CD4-positive, alpha-beta T cell treated with Interleukin-6 for 4 hours (primary cell): ENCODE data around the gene SORBS2.

Experiments
- DNase-seq: peaks from one replicate; pipeline ENCODE4 v3.0.0-alpha.2; 2020; ENCODE audit warnings: mixed read lengths

The SORBS2 gene

DNA sequence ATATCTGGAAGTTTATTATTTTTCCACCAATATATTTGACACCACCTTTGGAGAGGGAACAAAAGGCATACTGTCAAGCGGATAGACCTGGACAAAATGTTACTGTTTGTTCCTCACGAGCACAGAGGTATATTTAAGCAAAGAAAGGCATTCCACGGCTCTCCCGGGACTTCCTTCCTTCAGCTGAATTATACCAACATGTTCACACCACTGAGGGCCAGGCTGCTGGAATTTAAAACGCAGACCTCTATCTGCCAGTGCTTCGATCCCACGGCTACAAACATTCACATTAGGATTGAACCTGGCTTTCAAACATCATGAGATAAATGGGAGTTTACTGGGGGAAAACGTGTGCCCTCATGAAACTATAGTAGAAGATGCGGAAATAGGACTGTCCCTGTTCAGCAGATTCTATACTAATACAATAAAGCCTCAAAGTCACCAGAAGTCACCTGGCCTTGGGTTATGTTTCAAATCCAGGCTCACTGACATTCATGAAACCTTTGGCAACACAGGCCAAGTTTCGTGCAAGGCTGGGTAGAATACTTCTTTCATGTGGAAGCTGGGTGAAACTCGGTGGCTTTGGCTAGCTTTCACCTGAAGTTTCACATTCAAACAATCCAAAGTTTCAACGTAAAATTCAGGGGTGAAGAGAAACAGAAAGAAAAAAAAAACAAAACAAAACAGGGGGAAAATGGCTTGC lies 39.5 kb downstream of the SORBS2 start:
- DNase-seq = no peak

DNA sequence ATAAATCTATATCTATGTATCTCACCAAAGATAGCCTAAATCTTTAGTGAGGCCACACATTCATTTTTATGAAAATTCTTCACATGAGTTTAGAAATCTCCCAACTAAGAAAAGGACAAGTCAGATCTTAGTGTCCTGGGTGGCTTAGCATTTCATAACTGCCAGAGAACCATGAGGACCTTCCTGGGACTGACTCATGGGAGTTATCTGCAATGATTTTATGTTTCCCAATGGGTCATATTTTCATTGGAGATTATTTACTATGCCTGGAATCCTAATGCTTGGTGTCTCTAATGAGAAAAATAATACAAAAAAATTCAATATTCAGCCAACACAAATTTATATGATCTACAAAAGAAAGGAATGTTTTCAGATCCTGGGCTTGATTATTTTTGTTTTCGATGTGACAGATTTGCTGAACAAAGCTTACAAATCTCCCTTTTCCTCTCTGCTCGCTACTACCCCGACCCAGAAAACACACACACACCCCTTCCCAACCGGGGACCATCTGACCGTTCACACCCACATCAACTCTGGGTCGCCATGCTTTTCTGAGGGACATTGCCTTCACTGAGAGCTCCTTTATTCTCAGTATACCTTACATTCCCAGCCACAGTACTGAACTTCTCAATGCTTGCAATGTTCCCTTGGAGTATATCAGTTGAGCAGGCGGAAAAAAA lies 40.1 kb downstream of the SORBS2 start:
- DNase-seq = no peak

DNA sequence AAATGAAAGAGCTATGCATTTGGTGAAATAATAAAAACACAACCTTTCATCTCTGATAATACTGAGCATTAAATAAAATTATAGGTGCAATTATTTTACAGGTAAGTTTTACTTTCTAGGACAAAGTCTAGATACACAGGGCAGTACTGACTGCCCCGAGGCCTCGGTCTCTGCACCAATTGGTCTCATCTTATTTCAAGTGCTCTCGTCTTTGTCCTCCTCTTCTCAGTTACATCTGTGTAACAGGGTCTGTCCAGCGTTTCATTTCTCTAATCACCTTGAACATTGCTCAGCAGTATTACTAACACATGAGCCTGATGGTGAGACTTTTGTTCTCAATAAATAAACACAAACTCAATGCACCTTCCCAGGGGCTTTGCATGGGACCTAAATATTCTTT lies 44.5 kb downstream of the SORBS2 start:
- DNase-seq = no peak

DNA sequence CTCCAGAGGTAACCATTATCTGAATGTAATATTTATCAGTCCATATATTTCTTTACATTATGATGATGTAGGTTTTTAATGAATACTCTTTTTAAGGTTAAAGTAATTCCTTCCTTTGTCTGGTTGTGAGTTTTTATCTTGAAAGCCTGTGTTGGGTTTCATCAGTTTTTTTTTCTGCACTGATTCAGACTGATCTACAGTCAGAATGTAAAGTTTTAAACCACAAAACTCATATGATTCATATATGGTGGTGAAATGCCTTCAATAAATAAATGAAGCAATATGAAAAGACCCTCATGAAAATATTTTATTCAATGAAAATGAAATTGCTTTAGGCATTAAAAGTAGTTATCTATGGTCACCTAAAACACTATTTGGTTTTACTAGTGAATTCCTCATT lies 47.1 kb downstream of the SORBS2 start:
- no peak for DNase-seq

DNA sequence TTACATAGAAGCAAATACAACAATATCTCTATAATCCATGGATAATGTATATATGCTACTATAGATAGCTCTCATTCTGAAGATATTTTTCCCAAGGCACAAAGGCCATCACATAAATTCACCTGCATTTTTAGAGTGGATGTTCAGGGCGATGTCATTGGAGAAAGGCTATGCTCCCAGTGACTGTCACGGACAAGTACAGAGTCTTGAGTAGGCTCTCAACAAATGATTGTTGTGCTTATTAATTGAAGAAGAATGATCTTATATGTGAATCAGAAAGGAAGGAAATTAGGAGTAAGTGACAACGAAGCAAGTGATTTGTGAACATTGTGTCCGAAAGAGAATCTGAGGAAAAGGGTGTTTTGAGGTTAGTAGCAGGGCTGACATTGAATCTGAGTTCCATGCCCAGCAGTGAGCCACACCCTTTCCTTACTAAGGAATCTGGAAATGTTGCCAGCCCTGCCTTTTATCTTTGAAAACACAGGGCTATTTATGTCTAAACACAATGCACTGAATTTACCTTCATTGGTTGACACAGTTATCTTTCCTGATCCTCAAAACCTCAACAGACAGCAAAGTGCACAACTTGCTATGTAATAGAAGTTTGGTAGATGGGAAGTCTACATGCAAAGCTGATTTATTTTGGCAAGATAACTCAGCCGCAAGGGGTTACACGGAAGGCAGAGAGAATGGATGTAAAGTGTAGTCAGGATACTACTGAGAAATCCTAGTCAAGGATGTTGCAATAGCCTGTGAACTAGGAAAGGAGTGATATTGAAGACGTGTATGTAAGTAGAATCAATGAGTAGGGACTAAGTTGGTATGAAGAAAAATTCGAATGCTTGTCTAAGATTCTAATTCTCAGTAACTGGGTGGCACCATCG lies 50.4 kb downstream of the SORBS2 start:
- no peak for DNase-seq

DNA sequence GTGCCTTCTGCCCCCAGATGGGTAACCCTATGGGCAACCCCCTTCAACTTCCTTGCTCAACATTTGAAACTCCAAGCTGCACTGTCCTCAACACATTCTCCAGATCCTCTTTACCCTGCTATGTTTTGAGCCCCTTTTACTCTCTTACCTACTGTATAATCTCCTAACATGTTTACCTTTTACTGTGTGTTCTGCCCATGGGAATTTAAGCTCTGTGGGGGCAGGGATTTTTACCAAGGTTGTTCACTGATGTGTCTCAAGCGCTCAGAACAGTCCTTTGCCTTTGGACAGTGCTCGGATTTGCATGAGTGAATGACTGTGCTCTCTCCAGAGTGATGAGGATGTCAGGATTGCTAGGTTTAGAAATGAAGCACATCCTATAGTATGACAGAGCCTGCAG lies 53.2 kb downstream of the SORBS2 start:
- DNase-seq = no peak

DNA sequence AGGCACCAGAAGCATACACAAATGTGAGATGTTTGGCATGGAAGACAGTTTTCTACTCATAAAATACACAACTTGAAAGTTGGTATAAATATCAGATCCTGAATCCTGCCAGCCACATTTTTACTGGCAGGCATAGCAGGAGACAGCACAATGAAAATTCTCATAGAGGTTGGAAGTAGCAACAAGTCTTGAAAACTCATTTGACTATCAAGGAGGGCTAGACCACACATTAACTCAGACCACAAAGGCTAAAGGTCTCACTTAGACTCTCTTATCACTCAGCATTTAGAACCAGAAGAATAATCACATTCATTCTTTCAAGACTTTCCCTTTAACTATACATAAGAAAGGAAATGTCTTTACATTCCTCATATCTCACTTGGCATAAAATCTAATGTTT lies 56.5 kb downstream of the SORBS2 start:
- DNase-seq = no peak

DNA sequence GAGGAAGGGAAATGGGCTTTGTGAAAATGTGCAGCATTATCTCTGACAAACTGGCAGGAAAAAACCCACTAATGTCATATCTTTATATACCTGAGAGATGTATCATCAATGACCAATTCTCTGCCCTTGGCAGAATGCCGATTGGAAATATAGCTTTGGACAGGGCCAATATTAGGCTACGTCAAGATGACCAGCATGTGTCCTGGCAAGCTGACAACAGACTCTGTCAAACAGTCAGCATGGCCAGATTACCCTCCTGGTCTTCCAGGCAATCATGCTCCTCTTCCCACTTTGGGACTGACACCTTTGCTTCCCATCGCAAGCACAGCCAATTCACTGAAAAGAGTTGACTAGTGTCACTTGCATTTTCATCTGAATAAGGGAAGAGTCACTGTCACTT lies 57.0 kb downstream of the SORBS2 start:
- no peak for DNase-seq

DNA sequence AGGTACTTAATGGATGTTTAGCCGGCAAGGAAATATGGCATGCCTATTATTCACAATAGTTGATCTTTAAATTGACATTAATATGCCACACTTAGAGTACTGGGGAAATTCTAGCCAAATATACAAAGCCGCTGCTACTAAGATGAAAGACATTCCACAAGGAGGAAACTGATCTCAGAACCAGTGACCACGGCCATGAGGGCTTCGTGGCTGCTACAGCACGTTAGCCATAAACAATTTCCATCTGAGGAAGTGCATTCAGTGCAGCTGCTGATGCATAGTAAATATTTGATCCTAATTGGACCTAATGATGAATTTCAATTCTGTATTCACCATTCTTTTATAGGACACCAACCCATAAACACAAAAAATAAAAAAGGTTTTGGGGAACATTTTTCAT lies 59.1 kb downstream of the SORBS2 start:
- DNase-seq = no peak

DNA sequence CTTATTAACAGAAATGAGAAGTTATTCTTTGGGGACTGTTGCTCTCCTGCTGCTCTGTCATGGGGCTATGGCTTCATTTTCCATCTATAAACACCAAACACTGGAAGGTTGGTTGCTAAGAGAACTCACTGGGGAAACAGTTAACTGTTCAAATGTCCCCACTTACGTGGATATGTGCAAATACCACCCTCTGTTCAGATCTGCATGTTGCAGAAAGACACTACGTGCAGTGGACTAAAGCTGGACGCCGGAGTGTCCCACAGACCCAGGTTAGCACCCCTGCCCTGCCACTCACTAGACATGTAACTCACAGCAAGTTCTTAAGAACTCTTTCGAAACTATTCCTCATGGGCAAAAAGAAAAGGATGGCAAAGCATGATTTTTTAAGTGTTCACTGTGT lies 62.1 kb downstream of the SORBS2 start:
- no peak for DNase-seq

DNA sequence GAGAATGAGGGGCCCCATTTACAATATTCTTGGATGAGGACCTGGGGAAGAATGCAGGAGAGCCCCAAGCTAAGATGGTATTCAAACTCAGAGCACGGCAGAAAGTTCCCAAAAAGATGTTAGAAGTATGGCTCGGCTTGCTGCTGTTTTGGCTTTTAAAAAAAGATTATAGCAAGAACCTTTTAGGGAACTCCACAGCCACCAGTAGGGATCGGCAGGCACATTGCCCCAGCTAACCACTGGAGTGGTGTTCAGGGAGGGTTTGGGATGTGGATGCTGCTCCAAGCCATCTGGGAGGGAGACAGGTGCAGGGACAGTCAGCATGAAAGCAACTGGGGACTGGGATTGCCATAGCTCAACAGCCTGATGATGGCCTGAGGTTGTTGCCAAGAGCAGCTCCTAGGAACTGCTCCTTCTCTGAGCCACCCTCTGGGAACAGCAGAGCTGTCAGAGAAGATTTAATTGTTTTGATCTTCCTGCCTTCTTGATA lies 63.0 kb downstream of the SORBS2 start:
- no peak for DNase-seq

DNA sequence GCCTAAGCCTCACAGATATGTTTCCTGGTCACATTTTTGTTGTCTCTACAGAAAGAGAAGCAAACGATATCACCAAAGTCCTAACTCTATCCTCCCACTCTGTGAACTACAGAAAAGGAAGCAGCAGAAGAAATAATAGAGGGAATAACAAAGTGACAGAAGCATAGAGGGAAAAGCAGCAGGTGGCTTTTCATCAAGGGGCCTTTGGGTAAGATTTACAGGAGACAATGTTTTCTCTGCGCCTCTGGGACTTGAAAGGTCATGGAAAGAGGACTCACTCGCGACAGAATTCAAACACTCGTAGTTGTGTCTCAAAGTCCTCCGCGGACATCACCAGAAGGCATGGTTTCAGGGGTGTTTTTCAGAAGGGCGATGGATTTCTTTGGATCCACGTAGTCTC lies 66.1 kb downstream of the SORBS2 start:
- DNase-seq = no peak

DNA sequence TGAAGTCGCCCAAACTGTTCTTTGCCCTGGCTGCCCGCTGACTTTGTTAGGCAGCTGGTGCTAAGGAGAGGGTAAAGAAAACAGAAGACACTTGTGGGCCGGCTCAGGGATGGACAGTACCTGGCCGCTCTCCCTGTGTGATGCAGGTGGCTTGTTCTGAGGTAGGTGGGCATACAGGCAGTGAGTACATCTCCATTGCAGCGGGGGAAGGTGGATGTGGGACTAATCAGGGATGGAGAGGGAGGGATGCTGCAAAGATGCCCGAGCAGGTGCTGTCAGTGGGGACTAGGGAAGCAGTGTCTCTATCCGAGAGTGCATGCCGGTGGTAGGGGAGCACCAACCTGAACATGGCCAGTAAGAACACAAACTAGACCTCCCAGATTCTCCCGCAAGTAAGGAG lies 67.0 kb downstream of the SORBS2 start:
- no peak for DNase-seq

DNA sequence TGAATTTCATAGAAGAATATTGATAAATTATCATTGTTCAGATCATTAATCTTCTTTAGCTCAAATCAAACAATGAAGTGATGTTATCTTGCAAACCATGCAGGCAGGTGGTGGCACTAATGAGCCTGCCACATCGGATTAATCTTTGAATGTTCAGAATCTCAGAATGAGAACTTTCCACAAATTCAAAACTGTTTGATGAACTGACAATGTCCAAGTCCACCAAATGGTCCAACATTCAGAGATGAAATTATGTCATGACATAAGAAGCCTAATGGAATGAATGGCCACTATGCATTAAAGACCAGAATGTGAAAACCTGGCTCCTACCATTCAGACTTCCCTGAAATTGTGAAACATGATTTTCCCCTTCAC lies 67.5 kb downstream of the SORBS2 start:
- DNase-seq = no peak

DNA sequence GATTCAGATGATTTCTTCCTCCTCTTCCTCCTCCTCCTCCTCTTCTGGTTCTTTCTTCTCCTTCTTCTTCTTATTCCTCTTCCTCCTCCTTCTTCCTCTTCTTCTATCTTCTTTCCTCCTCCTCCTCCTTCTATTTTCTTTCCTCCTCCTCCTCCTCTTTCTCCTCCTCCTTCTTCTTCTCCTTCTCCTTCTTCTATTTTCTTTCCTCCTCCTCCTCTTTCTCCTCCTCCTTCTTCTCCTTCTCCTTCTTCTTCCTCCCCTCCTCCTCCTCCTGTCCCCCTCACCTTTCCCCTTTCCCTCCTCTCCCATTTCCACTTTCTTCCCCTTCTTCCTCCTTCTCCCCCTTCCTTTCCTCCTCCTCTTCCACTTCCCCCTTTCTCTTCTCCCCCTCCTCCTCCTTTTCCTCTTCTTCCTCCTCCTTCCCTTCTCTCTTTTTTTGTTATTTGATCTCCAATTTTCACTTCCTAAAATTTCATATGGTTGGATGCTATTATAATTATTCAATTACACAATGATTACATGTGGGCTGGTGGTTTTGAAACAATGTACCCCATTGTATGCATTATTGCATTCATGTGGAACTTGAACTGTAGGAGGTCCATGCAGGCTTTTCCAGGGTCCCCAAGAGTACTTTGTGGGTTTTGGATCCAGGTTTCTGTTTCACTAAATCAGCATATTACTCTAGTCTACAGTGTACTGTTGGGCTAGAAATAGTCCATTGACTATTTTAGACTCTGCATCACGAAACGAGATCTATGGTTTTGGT lies 68.1 kb downstream of the SORBS2 start:
- no peak for DNase-seq

DNA sequence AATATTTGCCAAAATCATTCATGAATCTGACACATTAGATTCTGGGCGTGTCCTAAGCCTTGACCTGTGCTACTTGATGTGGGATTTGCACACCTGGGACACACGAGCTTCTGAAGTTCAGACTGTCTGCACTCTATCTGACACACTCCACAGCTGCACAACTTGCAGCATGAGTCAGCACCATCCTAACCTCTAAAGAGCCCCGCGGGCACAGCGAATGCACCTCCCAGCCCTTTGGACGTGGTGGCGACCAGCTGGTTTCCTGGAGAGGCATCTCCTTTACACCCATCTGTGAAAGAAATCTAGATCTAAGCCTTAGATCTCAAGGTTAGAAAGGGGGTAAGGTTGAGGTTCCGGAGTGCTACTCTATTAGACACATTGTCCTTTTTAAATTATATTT lies 69.2 kb downstream of the SORBS2 start:
- no peak for DNase-seq

DNA sequence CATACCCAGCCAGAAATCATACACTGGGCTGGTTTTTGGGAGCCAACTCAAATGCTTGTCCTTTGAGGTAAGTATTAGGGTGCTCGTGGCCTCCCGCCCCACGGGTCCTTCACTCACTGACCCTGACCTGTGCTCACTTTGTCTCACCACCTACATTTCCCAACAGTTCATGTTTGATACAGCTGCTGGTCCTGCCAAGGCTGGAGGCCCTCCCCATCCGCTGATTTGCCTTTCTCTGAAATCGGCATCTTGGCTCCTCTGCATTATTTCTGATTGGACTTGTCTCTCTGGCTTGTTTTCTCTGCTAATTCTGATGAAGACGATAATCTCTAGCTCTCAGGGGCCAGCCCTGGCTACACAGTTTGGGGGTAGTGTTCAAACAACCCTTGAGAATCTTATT lies 70.2 kb downstream of the SORBS2 start:
- no peak for DNase-seq

DNA sequence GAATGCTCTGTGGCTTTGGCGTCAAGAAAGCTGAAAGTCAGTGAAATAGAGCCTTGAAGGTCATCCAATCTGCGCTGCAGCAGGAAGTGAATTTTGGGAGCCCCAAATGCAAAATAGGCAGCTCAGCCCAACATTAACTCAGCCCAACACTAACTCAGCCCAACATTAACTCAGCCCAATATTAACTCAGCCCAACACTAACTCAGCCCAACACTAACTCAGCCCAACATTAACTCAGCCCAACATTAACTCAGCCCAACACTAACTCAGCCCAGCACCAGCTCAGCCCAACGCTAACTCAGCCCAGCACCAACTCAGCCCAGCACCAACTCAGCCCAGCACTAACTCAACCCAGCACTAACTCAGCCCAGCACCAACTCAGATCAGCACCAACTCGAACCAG lies 71.5 kb downstream of the SORBS2 start:
- DNase-seq = no peak

DNA sequence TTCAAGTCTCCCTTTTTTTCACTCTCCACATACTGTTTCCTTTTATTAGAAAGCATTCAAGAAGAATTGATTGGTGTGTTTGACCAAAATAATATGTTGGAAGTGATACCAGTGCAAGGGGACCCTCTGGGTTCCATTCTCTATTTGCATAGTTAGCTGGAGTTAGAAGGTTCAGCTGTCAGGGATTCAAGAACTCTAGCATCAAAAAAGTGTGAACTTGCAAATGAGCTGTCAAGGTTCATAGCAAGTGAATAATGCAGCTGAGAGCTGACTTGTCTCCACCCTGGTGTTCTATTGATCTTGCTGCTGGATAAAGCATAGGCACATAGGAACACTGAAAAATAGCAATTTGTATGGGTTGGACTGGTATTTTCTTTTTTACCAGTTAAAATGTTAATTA lies 73.2 kb downstream of the SORBS2 start:
- no peak for DNase-seq

DNA sequence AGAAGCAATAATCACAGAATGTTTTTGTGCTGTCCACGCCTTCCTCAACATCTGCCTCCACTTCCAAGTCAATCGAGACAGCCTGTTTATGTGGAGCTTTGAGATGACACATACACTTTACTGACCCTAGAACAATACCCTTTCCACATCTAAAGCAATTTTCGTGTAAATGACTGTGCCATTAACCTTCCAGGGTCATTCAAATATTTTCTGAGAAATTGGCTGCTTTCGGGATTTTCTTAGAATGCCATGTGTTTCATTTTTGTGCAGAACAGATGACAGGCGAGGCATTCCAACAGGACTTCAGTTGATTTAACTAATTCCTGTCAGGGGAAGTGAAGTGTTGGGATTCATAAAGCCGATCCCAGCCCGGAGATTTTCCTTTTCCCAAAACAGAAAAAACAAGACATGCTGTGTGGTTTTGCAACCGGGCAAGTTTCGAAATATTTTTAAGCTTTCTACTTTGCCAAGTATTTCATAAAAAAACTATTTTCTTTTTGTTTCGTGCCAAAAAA lies 73.9 kb downstream of the SORBS2 start:
- no peak for DNase-seq

DNA sequence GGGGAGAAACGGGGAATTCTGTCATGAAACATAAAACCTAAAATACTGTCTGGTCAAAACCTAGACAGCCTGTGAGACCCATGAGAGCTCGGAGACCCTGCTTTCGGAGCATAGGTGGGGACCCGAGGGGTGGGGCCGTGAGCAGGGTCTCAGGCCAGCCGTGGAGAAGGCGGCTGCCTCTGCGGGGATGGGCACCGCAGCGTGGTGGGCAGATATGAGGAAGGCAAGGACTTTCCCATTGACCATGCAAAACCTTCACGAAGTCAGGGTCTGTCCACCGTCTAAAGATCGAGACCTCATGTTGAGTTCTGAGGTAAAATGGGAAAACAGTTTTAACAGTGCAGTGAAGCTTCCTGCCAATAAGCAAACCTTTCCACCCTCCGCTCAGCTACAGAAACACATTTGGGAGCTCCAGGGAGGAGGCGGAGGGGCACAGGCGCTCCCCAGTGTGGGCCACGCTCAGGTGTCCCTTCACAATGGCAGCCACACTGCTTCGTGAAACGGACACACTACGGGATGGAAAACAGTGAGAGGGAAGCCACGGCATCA lies 74.4 kb downstream of the SORBS2 start:
- no peak for DNase-seq

DNA sequence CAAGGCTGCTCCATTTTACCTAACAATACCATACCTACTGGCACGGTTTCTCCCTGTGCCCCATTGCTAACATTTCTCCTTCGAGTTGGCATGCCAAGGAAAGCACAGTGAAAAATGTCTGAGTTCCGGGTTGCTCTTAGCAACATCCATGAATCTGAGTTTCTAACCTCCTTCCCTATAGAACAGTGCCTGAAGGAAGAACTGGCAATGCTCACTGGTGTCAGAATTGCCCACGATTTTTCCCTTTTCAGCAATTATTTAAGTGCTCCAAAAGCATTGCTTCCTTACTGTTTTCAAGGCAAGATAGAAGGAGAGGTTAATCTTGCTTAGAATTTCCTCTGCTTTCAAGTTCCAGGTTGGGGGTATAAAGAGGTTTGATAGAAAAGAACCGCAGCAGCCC lies 75.1 kb downstream of the SORBS2 start:
- no peak for DNase-seq
